ENCODE data around the gene LRIG1. TPM values are rescaled to one million over a fixed set of nuclear protein-coding genes. Genes with fewer than 3 reads are reported as not detected.

LRIG1 gene
- total RNA-seq, 1 donor = 14.1 TPM

DNA sequence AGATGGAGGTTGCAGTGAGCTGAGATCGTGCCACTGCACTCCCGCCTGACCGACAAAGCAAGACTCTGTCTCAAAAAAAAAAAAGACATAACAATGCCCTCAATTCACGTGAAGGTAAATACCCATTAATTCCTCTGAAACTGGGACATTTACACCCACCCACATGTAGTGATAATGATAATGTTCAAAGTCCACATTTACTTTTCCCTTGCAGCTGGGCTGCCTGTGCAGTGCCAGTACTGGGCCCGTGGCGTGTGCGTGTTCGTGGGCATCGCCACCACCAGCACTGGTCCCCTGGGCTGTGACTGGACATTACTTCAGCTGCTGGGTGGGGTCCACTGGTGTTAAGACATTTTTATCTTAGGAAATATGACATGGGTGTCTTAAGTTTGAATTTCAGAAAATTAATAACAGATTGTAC is 156.4 kb downstream of the LRIG1 start:
- H3K27me3 ChIP-seq (ENCODE audit: insufficient read depth, low read length) = no peaks in the 10 kb centered on the region
- no peak overlapping the region for H3K4me2 ChIP-seq (ENCODE audit: insufficient read depth, low read length)
- TF ChIP-seq, protein P1, sequence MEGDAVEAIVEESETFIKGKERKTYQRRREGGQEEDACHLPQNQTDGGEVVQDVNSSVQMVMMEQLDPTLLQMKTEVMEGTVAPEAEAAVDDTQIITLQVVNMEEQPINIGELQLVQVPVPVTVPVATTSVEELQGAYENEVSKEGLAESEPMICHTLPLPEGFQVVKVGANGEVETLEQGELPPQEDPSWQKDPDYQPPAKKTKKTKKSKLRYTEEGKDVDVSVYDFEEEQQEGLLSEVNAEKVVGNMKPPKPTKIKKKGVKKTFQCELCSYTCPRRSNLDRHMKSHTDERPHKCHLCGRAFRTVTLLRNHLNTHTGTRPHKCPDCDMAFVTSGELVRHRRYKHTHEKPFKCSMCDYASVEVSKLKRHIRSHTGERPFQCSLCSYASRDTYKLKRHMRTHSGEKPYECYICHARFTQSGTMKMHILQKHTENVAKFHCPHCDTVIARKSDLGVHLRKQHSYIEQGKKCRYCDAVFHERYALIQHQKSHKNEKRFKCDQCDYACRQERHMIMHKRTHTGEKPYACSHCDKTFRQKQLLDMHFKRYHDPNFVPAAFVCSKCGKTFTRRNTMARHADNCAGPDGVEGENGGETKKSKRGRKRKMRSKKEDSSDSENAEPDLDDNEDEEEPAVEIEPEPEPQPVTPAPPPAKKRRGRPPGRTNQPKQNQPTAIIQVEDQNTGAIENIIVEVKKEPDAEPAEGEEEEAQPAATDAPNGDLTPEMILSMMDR (IDR thresholded peaks at IDR 0.05; ENCODE audit: extremely low read depth, low read depth, low read length) = no peak

GRCh38 chr3:66342717-66343356 is 158.0 kb downstream of the LRIG1 start:
- Histone ChIP-seq H3K4me3 (ENCODE audit: insufficient read depth, low read length) (no peak overlapping the region), H2AFZ (ENCODE audit: low read length) (no peak overlapping the region), H4K20me1 (ENCODE audit: insufficient read depth, low read length) (no peaks in the 10 kb centered on the region), H3K4me2 (ENCODE audit: insufficient read depth, low read length) (no peak overlapping the region), H3K36me3 (ENCODE audit: insufficient read depth, low read length) (no peaks in the 10 kb centered on the region), H3K79me2 (ENCODE audit: insufficient read depth, low read length) (no peaks in the 10 kb centered on the region), H3K27me3 (ENCODE audit: insufficient read depth, low read length) (no peaks in the 10 kb centered on the region), H3K27ac (ENCODE audit: low read depth, low read length) (no peak overlapping the region), H3K4me1 (ENCODE audit: insufficient read depth, low read length) (no peaks in the 10 kb centered on the region), H3K9me3 (ENCODE audit: low read depth, low read length) (no peaks in the 10 kb centered on the region)
- no peak for DNase-seq (ENCODE audit: insufficient read length, low spot score, missing footprints)
- TF ChIP-seq, protein P1 (IDR thresholded peaks at IDR 0.05; ENCODE audit: extremely low read depth, low read depth, low read length) = no peak

More for the DNA sequence above, 156.4 kb downstream of the LRIG1 start:
- no peaks in the 10 kb centered on the region for H3K9me3 ChIP-seq (ENCODE audit: low read depth, low read length)
- no peak overlapping the region for H2AFZ ChIP-seq (ENCODE audit: low read length)
- no peaks in the 10 kb centered on the region for H3K36me3 ChIP-seq (ENCODE audit: insufficient read depth, low read length)
- no peaks in the 10 kb centered on the region for H3K4me1 ChIP-seq (ENCODE audit: insufficient read depth, low read length)
- no peak overlapping the region for H3K27ac ChIP-seq (ENCODE audit: low read depth, low read length)
- H3K79me2 ChIP-seq (ENCODE audit: insufficient read depth, low read length) = no peaks in the 10 kb centered on the region
- H3K4me3 ChIP-seq (ENCODE audit: insufficient read depth, low read length) = no peak overlapping the region
- no peak for DNase-seq (ENCODE audit: insufficient read length, low spot score, missing footprints)
- H4K20me1 ChIP-seq (ENCODE audit: insufficient read depth, low read length) = no peaks in the 10 kb centered on the region

DNA sequence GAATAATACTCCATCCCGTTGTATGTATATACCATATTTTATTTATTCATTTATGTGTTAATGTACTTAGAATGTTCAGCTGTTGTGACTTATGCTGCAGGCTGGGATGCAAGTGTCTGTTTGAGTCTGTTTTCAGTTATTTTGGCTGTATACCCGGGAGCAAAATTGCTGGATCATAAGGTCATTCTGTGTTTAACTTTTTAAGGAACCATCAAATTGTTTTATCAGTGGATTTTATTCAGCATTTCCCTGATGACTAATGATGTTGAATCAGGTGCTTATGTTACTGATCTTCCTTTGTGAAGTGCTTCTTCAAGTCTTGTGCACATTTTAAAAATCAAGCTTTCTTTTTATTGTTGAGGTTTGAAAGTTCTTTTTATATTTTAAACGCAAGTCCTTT is 161.9 kb downstream of the LRIG1 start:
- H3K79me2 ChIP-seq (ENCODE audit: insufficient read depth, low read length) = no peaks in the 10 kb centered on the region
- H3K9me3 ChIP-seq (ENCODE audit: low read depth, low read length) = no peaks in the 10 kb centered on the region
- no peaks in the 10 kb centered on the region for H4K20me1 ChIP-seq (ENCODE audit: insufficient read depth, low read length)
- H2AFZ ChIP-seq (ENCODE audit: low read length) = no peak overlapping the region
- H3K27me3 ChIP-seq (ENCODE audit: insufficient read depth, low read length) = no peaks in the 10 kb centered on the region
- no peak for DNase-seq (ENCODE audit: insufficient read length, low spot score, missing footprints)
- no peak overlapping the region for H3K4me2 ChIP-seq (ENCODE audit: insufficient read depth, low read length)
- H3K4me1 ChIP-seq (ENCODE audit: insufficient read depth, low read length) = no peaks in the 10 kb centered on the region
- H3K4me3 ChIP-seq (ENCODE audit: insufficient read depth, low read length) = no peak overlapping the region
- H3K36me3 ChIP-seq (ENCODE audit: insufficient read depth, low read length) = no peaks in the 10 kb centered on the region
- no peak overlapping the region for H3K27ac ChIP-seq (ENCODE audit: low read depth, low read length)
- TF ChIP-seq, protein P1 (IDR thresholded peaks at IDR 0.05; ENCODE audit: extremely low read depth, low read depth, low read length) = no peak

DNA sequence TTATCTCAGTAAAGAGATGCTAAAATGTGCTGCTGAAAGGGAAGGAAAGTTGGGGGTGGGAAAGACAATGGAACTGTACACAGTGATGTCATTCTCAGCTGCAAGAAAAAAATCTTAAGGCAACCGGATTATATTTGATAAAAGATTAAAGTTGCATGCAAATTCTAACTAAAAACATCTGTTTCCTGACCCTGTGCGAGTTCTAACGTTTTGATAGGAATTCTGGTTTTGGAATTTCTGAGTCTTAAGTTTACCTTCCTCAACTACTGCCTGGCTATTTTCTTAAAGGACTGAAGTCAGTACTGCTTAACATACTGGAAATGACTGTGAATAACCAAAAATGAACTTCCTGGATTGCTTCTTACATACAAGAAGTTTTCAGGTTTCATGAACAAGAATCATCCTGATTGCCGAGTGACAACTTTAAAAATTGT is 164.5 kb downstream of the LRIG1 start:
- no peaks in the 10 kb centered on the region for H4K20me1 ChIP-seq (ENCODE audit: insufficient read depth, low read length)
- TF ChIP-seq, protein P1 (IDR thresholded peaks at IDR 0.05; ENCODE audit: extremely low read depth, low read depth, low read length) = no peak
- H3K36me3 ChIP-seq (ENCODE audit: insufficient read depth, low read length) = no peaks in the 10 kb centered on the region
- peak overlapping the region; percentile 2 for H3K4me2 ChIP-seq (ENCODE audit: insufficient read depth, low read length)
- DNase-seq (ENCODE audit: insufficient read length, low spot score, missing footprints) = no peak
- no peaks in the 10 kb centered on the region for H3K27me3 ChIP-seq (ENCODE audit: insufficient read depth, low read length)
- H3K79me2 ChIP-seq (ENCODE audit: insufficient read depth, low read length) = no peaks in the 10 kb centered on the region
- no peaks in the 10 kb centered on the region for H3K4me1 ChIP-seq (ENCODE audit: insufficient read depth, low read length)
- no peaks in the 10 kb centered on the region for H3K9me3 ChIP-seq (ENCODE audit: low read depth, low read length)
- H2AFZ ChIP-seq (ENCODE audit: low read length) = no peak overlapping the region
- H3K27ac ChIP-seq (ENCODE audit: low read depth, low read length) = no peak overlapping the region
- no peak overlapping the region for H3K4me3 ChIP-seq (ENCODE audit: insufficient read depth, low read length)

Measured in osteoblast (primary cell).